CD14-positive monocyte (primary cell): ENCODE measurements around the gene KIFC3. TPM values are rescaled to one million over a fixed set of nuclear protein-coding genes. Genes with fewer than 3 reads are reported as not detected.

Source experiments
- DNase-seq, 3 donors: peaks; one replicate each; pipeline ENCODE4 v3.0.0-alpha.2; 2011 to 2022
- H2AFZ ChIP-seq: 2 replicates; pipeline ENCODE4 v1.6.0; 2012; ENCODE audit warnings: mild to moderate bottlenecking, low read depth, low read length, inconsistent platforms; ENCODE audit not compliant: insufficient read depth, poor library complexity, severe bottlenecking
- H3K27ac ChIP-seq, 2 donors: 1 replicate in 1 of 2; 2 replicates in 1 of 2; pipeline ENCODE4 v1.5.1; 2012 to 2013; ENCODE audit warnings: low read length in 2 of 2, control low read depth in 1 of 2, inconsistent platforms in 1 of 2, low read depth in 1 of 2, mild to moderate bottlenecking in 1 of 2
- H3K27me3 ChIP-seq, 2 donors: one replicate each; pipeline versions ENCODE4 v1.6.0 to v1.6.1; 2011 to 2013; ENCODE audit warnings: low read length in 2 of 2; ENCODE audit not compliant: control insufficient read depth in 2 of 2, insufficient read depth in 2 of 2
- H3K36me3 ChIP-seq, 2 donors: replicated peaks in 1 of 2; 1 replicate in 1 of 2; 2 replicates in 1 of 2; pipeline versions ENCODE4 v1.5.1 to v1.6.1; 2012 to 2013; ENCODE audit warnings: low read length in 2 of 2, control low read depth in 1 of 2, inconsistent platforms in 1 of 2, mild to moderate bottlenecking in 1 of 2; ENCODE audit not compliant: insufficient read depth in 2 of 2, control insufficient read depth in 1 of 2
- H3K4me1 ChIP-seq, 2 donors: 1 replicate in 1 of 2; 2 replicates in 1 of 2; pipeline versions ENCODE4 v1.5.1 to v1.6.1; 2012 to 2013; ENCODE audit warnings: low read length in 2 of 2, control low read depth in 1 of 2, inconsistent platforms in 1 of 2, mild to moderate bottlenecking in 1 of 2, moderate library complexity in 1 of 2; ENCODE audit not compliant: insufficient read depth in 2 of 2, control insufficient read depth in 1 of 2
- H3K4me2 ChIP-seq: replicated peaks from 2 replicates; pipeline ENCODE3; 2012; ENCODE audit warnings: low read length, moderate library complexity, mild to moderate bottlenecking; ENCODE audit not compliant: poor library complexity, severe bottlenecking; ENCODE audit errors: extremely low read depth
- H3K4me3 ChIP-seq, 3 experiments: fragments of 200-600 bp in 1 of 3; sonication (generic) in 1 of 3; replicated peaks in 1 of 3; 1 replicate in 2 of 3; 2 replicates in 1 of 3; pipeline ENCODE4 v1.5.1; 2011 to 2013; ENCODE audit warnings: low read length in 3 of 3, mild to moderate bottlenecking in 3 of 3, control low read depth in 2 of 3, low read depth in 2 of 3, inconsistent platforms in 1 of 3, moderate library complexity in 1 of 3
- H3K79me2 ChIP-seq: 2 replicates; pipeline ENCODE4 v1.6.0; 2012; ENCODE audit warnings: mild to moderate bottlenecking, control low read depth, inconsistent platforms, low read length, moderate library complexity; ENCODE audit not compliant: insufficient read depth
- H3K9ac ChIP-seq: 2 replicates; pipeline ENCODE4 v1.6.0; 2017; ENCODE audit warnings: low read length, mild to moderate bottlenecking; ENCODE audit not compliant: insufficient read depth, poor library complexity, severe bottlenecking
- H3K9me3 ChIP-seq, 2 donors: replicated peaks in 1 of 2; 1 replicate in 1 of 2; 2 replicates in 1 of 2; pipeline versions ENCODE4 v1.5.1 to v1.6.1; 2012 to 2013; ENCODE audit warnings: low read length in 2 of 2, control low read depth in 1 of 2; ENCODE audit not compliant: control insufficient read depth in 1 of 2, insufficient read depth in 1 of 2
- H4K20me1 ChIP-seq: 2 replicates; pipeline ENCODE4 v1.6.0; 2012; ENCODE audit warnings: mild to moderate bottlenecking, low read length, control low read depth, moderate library complexity; ENCODE audit not compliant: insufficient read depth
- H3K27ac Mint-ChIP-seq, 7 donors: one replicate each; pipeline ENCODE4 v1.8.0; 2020; ENCODE audit warnings: mild to moderate bottlenecking in 7 of 7, mixed read lengths in 7 of 7, moderate library complexity in 6 of 7, inconsistent platforms in 2 of 7
- H3K27me3 Mint-ChIP-seq, 3 donors: one replicate each; pipeline ENCODE4 v1.8.0; 2021 to 2022; ENCODE audit warnings: low read depth in 3 of 3, mild to moderate bottlenecking in 3 of 3, mixed read lengths in 3 of 3, moderate library complexity in 3 of 3, inconsistent platforms in 1 of 3
- H3K36me3 Mint-ChIP-seq, 2 donors: one replicate each; pipeline ENCODE4 v1.8.0; 2020; ENCODE audit warnings: mixed read lengths in 2 of 2, inconsistent platforms in 1 of 2, mild to moderate bottlenecking in 1 of 2
- H3K4me1 Mint-ChIP-seq: one replicate; pipeline ENCODE4 v1.8.0; 2020; ENCODE audit warnings: mild to moderate bottlenecking, mixed read lengths
- H3K4me3 Mint-ChIP-seq, 2 donors: one replicate each; pipeline ENCODE4 v1.8.0; 2020; ENCODE audit warnings: mild to moderate bottlenecking in 2 of 2, mixed read lengths in 2 of 2, moderate library complexity in 1 of 2
- H3K9me3 Mint-ChIP-seq, 7 donors: one replicate each; pipeline ENCODE4 v1.8.0; 2020 to 2022; ENCODE audit warnings: mixed read lengths in 7 of 7, mild to moderate bottlenecking in 6 of 7, moderate library complexity in 6 of 7, inconsistent platforms in 2 of 7
- WGBS: methylation state at CpG from one replicate; pipeline ENCODE4 v1.1.5; 2013; ENCODE audit warnings: missing lambda C conversion rate; ENCODE audit not compliant: insufficient coverage; 5-methylcytosine and 5-hydroxymethylcytosine counted together
- intact Hi-C, 2 donors: fragments of 100-400 bp; cut with micrococcal nuclease; formaldehyde crosslinking; loops; one replicate each; pipeline versions ENCODE4 v1.15.0 to v1.15.1; 2023
- polyA plus RNA-seq, 3 donors: library from polyadenylated mRNA; depleted of rRNA in 1 of 3; unstranded in 2 of 3; stranded (reverse) in 1 of 3; fragments of 300-500 nt in 2 of 3; fragments of >200 nt in 1 of 3; fragmentation: Illumina TruSeq in 2 of 3; gene quantifications; 1 replicate in 2 of 3; 2 replicates in 1 of 3; pipeline ENCODE4 v1.2.3, GENCODE V29; 2012 to 2021
- TF ChIP-seq, protein P1 (sequence below): fragments of 200-600 bp; IDR thresholded peaks from one replicate; pipeline ENCODE4 v1.8.0; 2022; ENCODE audit warnings: antibody characterized with exemption, mild to moderate bottlenecking

Gene KIFC3
- polyA plus RNA-seq, 3 donors, result 0.24 to 1.7 TPM; not detected in 1

DNA sequence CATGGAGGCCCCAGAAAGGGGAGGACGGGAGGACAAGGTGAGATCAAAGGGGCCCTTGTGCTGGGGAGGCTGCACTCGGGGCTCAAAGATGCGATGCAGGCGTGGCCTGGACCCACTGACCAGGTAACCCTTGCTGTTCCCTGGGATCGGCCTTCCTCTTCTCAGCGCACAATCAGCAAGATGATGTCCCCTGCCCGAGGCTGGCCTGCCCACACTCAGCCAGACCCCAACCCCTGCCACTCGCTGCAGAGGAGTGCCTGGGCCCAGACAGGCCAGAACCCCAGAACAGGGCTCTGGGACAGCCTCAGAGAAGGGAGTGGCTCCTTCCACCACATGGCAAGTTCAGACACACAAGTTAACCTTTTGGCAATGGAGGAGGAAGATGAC is 14.8 kb downstream of the KIFC3 start:
- TF ChIP-seq, protein P1, sequence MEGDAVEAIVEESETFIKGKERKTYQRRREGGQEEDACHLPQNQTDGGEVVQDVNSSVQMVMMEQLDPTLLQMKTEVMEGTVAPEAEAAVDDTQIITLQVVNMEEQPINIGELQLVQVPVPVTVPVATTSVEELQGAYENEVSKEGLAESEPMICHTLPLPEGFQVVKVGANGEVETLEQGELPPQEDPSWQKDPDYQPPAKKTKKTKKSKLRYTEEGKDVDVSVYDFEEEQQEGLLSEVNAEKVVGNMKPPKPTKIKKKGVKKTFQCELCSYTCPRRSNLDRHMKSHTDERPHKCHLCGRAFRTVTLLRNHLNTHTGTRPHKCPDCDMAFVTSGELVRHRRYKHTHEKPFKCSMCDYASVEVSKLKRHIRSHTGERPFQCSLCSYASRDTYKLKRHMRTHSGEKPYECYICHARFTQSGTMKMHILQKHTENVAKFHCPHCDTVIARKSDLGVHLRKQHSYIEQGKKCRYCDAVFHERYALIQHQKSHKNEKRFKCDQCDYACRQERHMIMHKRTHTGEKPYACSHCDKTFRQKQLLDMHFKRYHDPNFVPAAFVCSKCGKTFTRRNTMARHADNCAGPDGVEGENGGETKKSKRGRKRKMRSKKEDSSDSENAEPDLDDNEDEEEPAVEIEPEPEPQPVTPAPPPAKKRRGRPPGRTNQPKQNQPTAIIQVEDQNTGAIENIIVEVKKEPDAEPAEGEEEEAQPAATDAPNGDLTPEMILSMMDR, result no peak
- Histone ChIP-seq H3K9me3 (no peaks in the 10 kb centered on the region), H2AFZ (no peak overlapping the region), H3K79me2 (no peaks in the 10 kb centered on the region), H3K9ac (no peak overlapping the region), H3K27me3 (no peaks in the 10 kb centered on the region), H3K36me3 (no peaks in the 10 kb centered on the region), H3K4me3 (no peak overlapping the region), H3K27ac (no peak overlapping the region), H3K4me1 (no peaks in the 10 kb centered on the region), H3K4me2 (no peak overlapping the region), H4K20me1 (no peaks in the 10 kb centered on the region)
- intact Hi-C loops, result no loop called here
- no peak for DNase-seq
- H3K9me3 Mint-ChIP-seq, result no peaks in the 10 kb centered on the region
- H3K4me1 Mint-ChIP-seq, result no peaks in the 10 kb centered on the region
- peaks cover 1 to 8% (median 6%) of the 10 kb centered on the region in 3 donors for H3K27me3 Mint-ChIP-seq
- H3K36me3 Mint-ChIP-seq, result no peaks in the 10 kb centered on the region
- no peak overlapping the region for H3K4me3 Mint-ChIP-seq
- H3K27ac Mint-ChIP-seq, result peak overlapping the region in 1 of 7 donors; percentile 57
- 87% methylated on average over 8 of the region's 8 CpGs for WGBS

DNA sequence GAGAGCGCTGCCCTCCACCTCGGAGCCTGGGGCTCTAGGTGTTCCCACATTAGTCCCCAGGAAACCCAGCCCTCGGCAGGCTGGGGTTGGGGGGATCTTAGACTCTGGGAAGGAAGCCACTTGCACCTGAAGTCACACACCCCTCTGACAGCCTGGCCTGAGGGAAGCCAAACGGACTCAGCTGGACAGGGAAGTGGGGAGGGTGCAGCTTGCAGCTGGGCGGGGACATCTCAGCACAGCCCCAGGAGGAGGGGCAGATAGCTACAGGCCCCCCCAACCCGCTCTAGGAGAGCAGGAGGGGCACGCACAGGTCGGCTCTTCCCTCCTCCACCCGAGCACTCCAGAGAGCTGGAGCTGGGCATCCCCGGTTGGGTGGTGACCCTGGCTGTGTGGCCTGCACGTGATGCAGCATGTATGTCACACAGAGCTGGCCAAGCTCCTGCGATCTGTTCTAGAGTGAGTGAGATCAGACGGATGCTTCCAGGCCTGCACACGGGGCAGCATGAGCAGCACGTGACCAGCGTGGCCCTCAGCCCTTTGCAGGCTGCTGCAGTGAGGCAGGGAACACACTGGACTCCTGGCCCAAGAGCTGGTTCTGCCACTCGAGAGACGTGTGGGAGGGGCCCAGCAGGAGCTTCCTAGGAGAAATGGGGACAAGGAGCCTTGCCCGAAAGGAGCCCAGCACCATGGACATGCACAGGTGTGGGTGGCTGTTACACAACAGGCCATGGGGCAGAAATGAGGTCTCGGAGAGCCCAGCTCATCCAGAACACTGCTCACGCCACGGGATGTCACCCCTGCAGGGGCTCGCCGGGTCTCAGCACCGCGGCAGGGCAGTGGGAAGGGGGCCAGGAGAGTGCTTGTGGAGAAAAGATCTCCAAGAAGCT is 15.4 kb downstream of the KIFC3 start:
- Histone ChIP-seq H3K9me3 (no peaks in the 10 kb centered on the region), H3K79me2 (no peaks in the 10 kb centered on the region), H3K4me1 (no peaks in the 10 kb centered on the region), H3K4me2 (no peak overlapping the region), H3K27me3 (no peaks in the 10 kb centered on the region), H2AFZ (no peak overlapping the region), H3K36me3 (no peaks in the 10 kb centered on the region), H3K4me3 (no peak overlapping the region), H3K9ac (no peak overlapping the region), H3K27ac (no peak overlapping the region), H4K20me1 (no peaks in the 10 kb centered on the region)
- Mint-ChIP-seq H3K36me3 (no peaks in the 10 kb centered on the region), H3K9me3 (no peaks in the 10 kb centered on the region), H3K4me3 (no peak overlapping the region), H3K4me1 (no peaks in the 10 kb centered on the region), H3K27ac (peak overlapping the region in 1 of 7 donors; percentile 57), H3K27me3 (peaks cover 1 to 8% (median 6%) of the 10 kb centered on the region in 3 donors)
- 93% methylated on average over 17 of the region's 26 CpGs for WGBS
- DNase-seq, result no peak
- intact Hi-C loops, result no loop called here
- TF ChIP-seq, protein P1, result no peak
